Ecto neural progenitor cell (in vitro differentiated cells): ENCODE data around the gene KDM4E.

Experiments used
- DNase-seq: peaks from one replicate; pipeline ENCODE4 v3.0.0-alpha.2; 2018; ENCODE audit warnings: low spot score

KDM4E gene

GRCh38 chr11:95050595-95051202, 25.6 kb downstream of the KDM4E start:
- no peak for DNase-seq

- no peak for DNase-seq
Measured at GRCh38 chr11:95054356-95054755, 29.3 kb downstream of the KDM4E start.

- DNase-seq, result no peak
Measured at GRCh38 chr11:95055283-95055897, 30.3 kb downstream of the KDM4E start.

GRCh38 chr11:95057959-95058358, 32.9 kb downstream of the KDM4E start:
- no peak for DNase-seq

- no peak for DNase-seq
Measured at GRCh38 chr11:95058621-95059020, 33.6 kb downstream of the KDM4E start.

- no peak for DNase-seq
Measured at GRCh38 chr11:95059046-95059445, 34.0 kb downstream of the KDM4E start.

GRCh38 chr11:95065336-95065735, 40.3 kb downstream of the KDM4E start:
- DNase-seq, result no peak

- no peak for DNase-seq
Measured at GRCh38 chr11:95066716-95067038, 41.6 kb downstream of the KDM4E start, which contains the start of gene SRSF8. SRSF8 (plus strand) TSS chr11:95066919; CDS start chr11:95067227, 308 bp downstream.

- DNase-seq, result peak; percentile 86
Measured at GRCh38 chr11:95067039-95067840, 42.2 kb downstream of the KDM4E start.

GRCh38 chr11:95067841-95068219, 42.8 kb downstream of the KDM4E start:
- DNase-seq, result no peak

- peak; percentile 61 for DNase-seq
Measured at GRCh38 chr11:95068549-95068948, 43.5 kb downstream of the KDM4E start.

- no peak for DNase-seq
Measured at GRCh38 chr11:95070471-95070870, 45.4 kb downstream of the KDM4E start.

- no peak for DNase-seq
Measured at GRCh38 chr11:95072948-95073347, 47.9 kb downstream of the KDM4E start.

GRCh38 chr11:95074792-95075563, 49.9 kb downstream of the KDM4E start:
- no peak for DNase-seq

GRCh38 chr11:95076416-95076815, 51.4 kb downstream of the KDM4E start:
- no peak for DNase-seq

GRCh38 chr11:95076981-95077380, 51.9 kb downstream of the KDM4E start:
- no peak for DNase-seq
